ENCODE results near the gene ASXL1. TPM values are rescaled to one million over a fixed set of nuclear protein-coding genes. Genes with fewer than 3 reads are reported as not detected.

The ASXL1 gene
- total RNA-seq, 1 experiment from 2014 or later = 52.2 TPM

GRCh38 chr20:32429745-32430360 lies 71.7 kb downstream of the ASXL1 start:
- CTCF ChIA-PET = no interaction called here
- no peaks in the 10 kb centered on the region for H3K9me2 ChIP-seq (ENCODE audit: insufficient read depth)
- TF ChIP-seq SP1 (IDR thresholded peaks at IDR 0.05; ENCODE audit: low read depth) (no peak), TCF7L2 (IDR thresholded peaks at IDR 0.05; ENCODE audit: borderline replicate concordance, extremely low read depth, insufficient read depth, insufficient read length) (no peak), ZFX (IDR thresholded peaks at IDR 0.05) (no peak), RAD21 (IDR thresholded peaks at IDR 0.05; ENCODE audit: low read depth) (no peak), ZBTB33 (IDR thresholded peaks at IDR 0.05; ENCODE audit: extremely low read depth, insufficient replicate concordance, low read length) (no peak), SIN3A (IDR thresholded peaks at IDR 0.05; ENCODE audit: low read depth) (no peak), JUND (IDR thresholded peaks at IDR 0.05) (no peak), ATF3 (IDR thresholded peaks at IDR 0.05) (no peak), MAX (IDR thresholded peaks at IDR 0.05) (no peak), ZNF274 (IDR thresholded peaks at IDR 0.05; ENCODE audit: low read depth, low read length) (no peak), CBX3 (IDR thresholded peaks at IDR 0.05; ENCODE audit: low read depth) (no peak), YY1 (IDR thresholded peaks at IDR 0.05; ENCODE audit: extremely low read depth, insufficient replicate concordance, low read depth, low read length) (no peak), EZH2 (IDR thresholded peaks at IDR 0.05) (no peak), SRF (IDR thresholded peaks at IDR 0.05; ENCODE audit: low read depth) (no peak), POLR2AphosphoS5 (IDR thresholded peaks at IDR 0.05; ENCODE audit: low read depth, low read length) (no peak), POLR2A (IDR thresholded peaks at IDR 0.05; ENCODE audit: borderline replicate concordance, extremely low read depth, insufficient read depth, insufficient read length) (no peak)
- TF ChIP-seq, protein P1, sequence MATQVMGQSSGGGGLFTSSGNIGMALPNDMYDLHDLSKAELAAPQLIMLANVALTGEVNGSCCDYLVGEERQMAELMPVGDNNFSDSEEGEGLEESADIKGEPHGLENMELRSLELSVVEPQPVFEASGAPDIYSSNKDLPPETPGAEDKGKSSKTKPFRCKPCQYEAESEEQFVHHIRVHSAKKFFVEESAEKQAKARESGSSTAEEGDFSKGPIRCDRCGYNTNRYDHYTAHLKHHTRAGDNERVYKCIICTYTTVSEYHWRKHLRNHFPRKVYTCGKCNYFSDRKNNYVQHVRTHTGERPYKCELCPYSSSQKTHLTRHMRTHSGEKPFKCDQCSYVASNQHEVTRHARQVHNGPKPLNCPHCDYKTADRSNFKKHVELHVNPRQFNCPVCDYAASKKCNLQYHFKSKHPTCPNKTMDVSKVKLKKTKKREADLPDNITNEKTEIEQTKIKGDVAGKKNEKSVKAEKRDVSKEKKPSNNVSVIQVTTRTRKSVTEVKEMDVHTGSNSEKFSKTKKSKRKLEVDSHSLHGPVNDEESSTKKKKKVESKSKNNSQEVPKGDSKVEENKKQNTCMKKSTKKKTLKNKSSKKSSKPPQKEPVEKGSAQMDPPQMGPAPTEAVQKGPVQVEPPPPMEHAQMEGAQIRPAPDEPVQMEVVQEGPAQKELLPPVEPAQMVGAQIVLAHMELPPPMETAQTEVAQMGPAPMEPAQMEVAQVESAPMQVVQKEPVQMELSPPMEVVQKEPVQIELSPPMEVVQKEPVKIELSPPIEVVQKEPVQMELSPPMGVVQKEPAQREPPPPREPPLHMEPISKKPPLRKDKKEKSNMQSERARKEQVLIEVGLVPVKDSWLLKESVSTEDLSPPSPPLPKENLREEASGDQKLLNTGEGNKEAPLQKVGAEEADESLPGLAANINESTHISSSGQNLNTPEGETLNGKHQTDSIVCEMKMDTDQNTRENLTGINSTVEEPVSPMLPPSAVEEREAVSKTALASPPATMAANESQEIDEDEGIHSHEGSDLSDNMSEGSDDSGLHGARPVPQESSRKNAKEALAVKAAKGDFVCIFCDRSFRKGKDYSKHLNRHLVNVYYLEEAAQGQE (IDR thresholded peaks at IDR 0.05; ENCODE audit: low read depth) = no peak
- TF ChIP-seq, protein P2, sequence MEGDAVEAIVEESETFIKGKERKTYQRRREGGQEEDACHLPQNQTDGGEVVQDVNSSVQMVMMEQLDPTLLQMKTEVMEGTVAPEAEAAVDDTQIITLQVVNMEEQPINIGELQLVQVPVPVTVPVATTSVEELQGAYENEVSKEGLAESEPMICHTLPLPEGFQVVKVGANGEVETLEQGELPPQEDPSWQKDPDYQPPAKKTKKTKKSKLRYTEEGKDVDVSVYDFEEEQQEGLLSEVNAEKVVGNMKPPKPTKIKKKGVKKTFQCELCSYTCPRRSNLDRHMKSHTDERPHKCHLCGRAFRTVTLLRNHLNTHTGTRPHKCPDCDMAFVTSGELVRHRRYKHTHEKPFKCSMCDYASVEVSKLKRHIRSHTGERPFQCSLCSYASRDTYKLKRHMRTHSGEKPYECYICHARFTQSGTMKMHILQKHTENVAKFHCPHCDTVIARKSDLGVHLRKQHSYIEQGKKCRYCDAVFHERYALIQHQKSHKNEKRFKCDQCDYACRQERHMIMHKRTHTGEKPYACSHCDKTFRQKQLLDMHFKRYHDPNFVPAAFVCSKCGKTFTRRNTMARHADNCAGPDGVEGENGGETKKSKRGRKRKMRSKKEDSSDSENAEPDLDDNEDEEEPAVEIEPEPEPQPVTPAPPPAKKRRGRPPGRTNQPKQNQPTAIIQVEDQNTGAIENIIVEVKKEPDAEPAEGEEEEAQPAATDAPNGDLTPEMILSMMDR (IDR thresholded peaks at IDR 0.05 in 2 of 3, conservative IDR thresholded peaks at IDR 0.05 in 1 of 3; ENCODE audit: borderline replicate concordance in 1 of 3, insufficient read depth in 1 of 3, low read depth in 2 of 3, low read length in 2 of 3) = no peak
- no peak overlapping the region for H3K27ac ChIP-seq (ENCODE audit: low read depth, low read length)
- H3K27me3 ChIP-seq (ENCODE audit: insufficient read depth, low read length) = no peaks in the 10 kb centered on the region
- BruUV-seq (replicated peaks) = no TSS peak
- no peak overlapping the region for H3K9ac ChIP-seq (ENCODE audit: low read length)
- peaks cover 7% of the 10 kb centered on the region; the same call in 1 of the 2 replicates for H3K79me2 ChIP-seq (ENCODE audit: insufficient read depth, low read length)
- no peaks in the 10 kb centered on the region for H3K4me1 ChIP-seq (ENCODE audit: control insufficient read depth in 1 of 2, insufficient read depth in 2 of 2, low read length in 2 of 2)
- POLR2A ChIA-PET = no interaction called here
- no peaks in the 10 kb centered on the region for H3K9me3 ChIP-seq (ENCODE audit: control insufficient read depth in 1 of 2, insufficient read depth in 1 of 2, low read depth in 1 of 2, low read length in 2 of 2)
- ATAC-seq = no peak
- no peak overlapping the region for H3K4me3 ChIP-seq (replicated peaks in 1 of 2; ENCODE audit: low read depth in 1 of 2, low read length in 2 of 2)
- H3K4me2 ChIP-seq (ENCODE audit: low read length) = no peak overlapping the region
- H2AFZ ChIP-seq (ENCODE audit: low read depth, low read length, poor library complexity, severe bottlenecking) = no peak overlapping the region
- intact Hi-C loops (cut with micrococcal nuclease) = no loop called here
- H4K20me1 ChIP-seq (ENCODE audit: insufficient read depth) = no peaks in the 10 kb centered on the region
- H3K36me3 ChIP-seq (ENCODE audit: control insufficient read depth in 1 of 2, insufficient read depth in 2 of 2, low read length in 2 of 2) = peaks cover 30 to 50% of the 10 kb centered on the region in 2 experiments
- RAD21 ChIA-PET (ENCODE audit: low non-redundant PET in 1 of 2, low total read pairs in 2 of 2, uncharacterized antibody in 2 of 2, unreplicated experiment in 2 of 2) = no interaction called here
- no peak for DNase-seq (ENCODE audit: low read depth, low spot score)
